Stimulated activated naive CD8-positive, alpha-beta T cell treated with anti-CD3 and anti-CD28 coated beads, Interleukin-15, Interleukin-2, amounts not matched to agents 100 ng/mL and 50 ng/mL, for 24 hours (primary cell): ENCODE data around the gene MNX1.

Source experiments
- H3K27ac Mint-ChIP-seq: one replicate; pipeline ENCODE4 v1.8.0; 2021; ENCODE audit warnings: mild to moderate bottlenecking, mixed read lengths
- H3K27me3 Mint-ChIP-seq: one replicate; pipeline ENCODE4 v1.8.0; 2021; ENCODE audit warnings: mixed read lengths
- H3K36me3 Mint-ChIP-seq: one replicate; pipeline ENCODE4 v1.8.0; 2021; ENCODE audit warnings: low read depth, mixed read lengths
- H3K4me1 Mint-ChIP-seq: one replicate; pipeline ENCODE4 v1.8.0; 2021; ENCODE audit warnings: low read depth, mixed read lengths
- H3K4me3 Mint-ChIP-seq: one replicate; pipeline ENCODE4 v1.8.0; 2021; ENCODE audit warnings: mild to moderate bottlenecking, mixed read lengths
- H3K9me3 Mint-ChIP-seq: one replicate; pipeline ENCODE4 v1.8.0; 2021; ENCODE audit warnings: mixed read lengths

Gene MNX1

GRCh38 chr7:157041004-157041403 is 30.5 kb upstream of the MNX1 start:
- Mint-ChIP-seq H3K4me3 (no peak overlapping the region), H3K27ac (no peak overlapping the region), H3K9me3 (peaks cover 9% of the 10 kb centered on the region), H3K27me3 (peaks cover 16% of the 10 kb centered on the region), H3K36me3 (no peaks in the 10 kb centered on the region), H3K4me1 (no peaks in the 10 kb centered on the region)

DNA sequence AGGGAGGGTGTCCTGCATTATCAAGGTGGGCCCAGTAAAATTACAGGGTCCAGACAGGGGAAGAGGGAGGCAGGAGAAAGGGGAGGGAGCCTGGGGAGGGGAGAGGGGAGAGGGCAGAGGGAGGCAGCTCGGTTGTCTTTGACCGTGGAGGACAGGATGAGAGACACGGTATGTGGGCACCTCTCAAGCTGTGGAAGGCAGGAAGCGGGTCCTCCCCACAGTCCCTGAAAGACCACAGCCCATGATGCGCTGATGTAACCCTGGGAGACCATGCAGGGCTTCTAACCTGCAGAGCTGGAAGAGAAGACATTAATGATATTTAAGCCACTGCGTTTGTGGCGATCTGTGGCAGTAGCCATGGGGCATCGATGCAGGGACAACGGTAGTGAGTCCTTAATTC is 27.2 kb upstream of the MNX1 start:
- no peaks in the 10 kb centered on the region for H3K4me1 Mint-ChIP-seq
- no peak overlapping the region for H3K4me3 Mint-ChIP-seq
- H3K27ac Mint-ChIP-seq, result no peak overlapping the region

GRCh38 chr7:157037028-157037427 is 26.6 kb upstream of the MNX1 start:
- Mint-ChIP-seq H3K27ac (no peak overlapping the region), H3K27me3 (peaks cover 29% of the 10 kb centered on the region)

More for the DNA sequence above, 27.2 kb upstream of the MNX1 start:
- no peaks in the 10 kb centered on the region for H3K36me3 Mint-ChIP-seq
- peaks cover 11% of the 10 kb centered on the region for H3K9me3 Mint-ChIP-seq
- H3K27me3 Mint-ChIP-seq, result peaks cover 29% of the 10 kb centered on the region

DNA sequence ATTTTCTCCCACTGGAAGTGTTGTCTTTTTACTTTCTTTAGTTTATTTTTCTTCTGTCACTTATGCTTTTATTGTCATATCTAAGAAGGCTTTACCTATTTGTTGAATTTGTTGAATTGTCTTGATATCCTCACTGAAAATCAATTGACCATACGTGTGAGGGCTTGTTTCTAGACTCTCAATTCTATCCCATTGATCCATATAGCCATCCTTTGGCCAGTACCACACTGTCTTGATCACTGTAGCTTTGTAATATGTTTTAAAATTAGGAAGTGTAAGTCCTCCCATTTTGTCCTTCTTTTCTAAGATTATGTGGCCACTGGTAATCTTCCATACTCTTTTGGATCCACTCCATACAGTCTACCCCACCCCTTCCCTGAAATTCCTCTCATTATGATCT is 25.5 kb upstream of the MNX1 start:
- H3K27ac Mint-ChIP-seq, result no peak overlapping the region
- peaks cover 36% of the 10 kb centered on the region for H3K27me3 Mint-ChIP-seq
- no peak overlapping the region for H3K4me3 Mint-ChIP-seq
- H3K4me1 Mint-ChIP-seq, result no peaks in the 10 kb centered on the region
- no peaks in the 10 kb centered on the region for H3K36me3 Mint-ChIP-seq
- H3K9me3 Mint-ChIP-seq, result peaks cover 11% of the 10 kb centered on the region

More at GRCh38 chr7:157037028-157037427, 26.6 kb upstream of the MNX1 start:
- Mint-ChIP-seq H3K4me3 (no peak overlapping the region), H3K4me1 (no peaks in the 10 kb centered on the region), H3K9me3 (peaks cover 11% of the 10 kb centered on the region), H3K36me3 (no peaks in the 10 kb centered on the region)

DNA sequence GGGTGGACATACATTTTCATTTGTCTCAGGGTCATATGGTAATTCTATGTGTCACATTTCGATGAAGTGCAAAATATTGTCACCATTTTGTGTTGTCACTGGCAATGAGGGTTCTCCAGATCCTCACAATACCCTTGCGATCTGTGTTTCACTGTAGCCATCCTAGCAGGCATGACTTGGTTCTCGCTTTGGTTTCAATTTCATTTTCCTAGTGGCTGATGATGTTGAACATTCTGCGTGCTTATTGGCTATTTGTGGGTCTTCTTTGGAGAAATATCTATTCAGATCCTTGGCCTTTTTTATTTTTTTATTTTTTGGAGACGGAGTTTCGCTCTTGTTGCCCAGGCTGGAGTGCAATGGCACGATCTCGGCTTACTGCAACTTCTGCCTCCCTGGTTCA is 24.8 kb upstream of the MNX1 start:
- Mint-ChIP-seq H3K36me3 (no peaks in the 10 kb centered on the region), H3K27ac (no peak overlapping the region), H3K9me3 (peaks cover 11% of the 10 kb centered on the region), H3K4me1 (no peaks in the 10 kb centered on the region), H3K4me3 (no peak overlapping the region), H3K27me3 (peaks cover 36% of the 10 kb centered on the region)

GRCh38 chr7:157033483-157034473 is 23.3 kb upstream of the MNX1 start:
- Mint-ChIP-seq H3K4me3 (no peak overlapping the region), H3K4me1 (no peaks in the 10 kb centered on the region), H3K36me3 (no peaks in the 10 kb centered on the region), H3K27ac (no peak overlapping the region), H3K27me3 (peaks cover 46% of the 10 kb centered on the region), H3K9me3 (peaks cover 11% of the 10 kb centered on the region)

- Mint-ChIP-seq H3K4me3 (no peak overlapping the region), H3K9me3 (peaks cover 11% of the 10 kb centered on the region), H3K27ac (no peak overlapping the region), H3K36me3 (no peaks in the 10 kb centered on the region), H3K27me3 (peaks cover 55% of the 10 kb centered on the region), H3K4me1 (no peaks in the 10 kb centered on the region)
Measured at GRCh38 chr7:157032644-157033482, 22.4 kb upstream of the MNX1 start.

DNA sequence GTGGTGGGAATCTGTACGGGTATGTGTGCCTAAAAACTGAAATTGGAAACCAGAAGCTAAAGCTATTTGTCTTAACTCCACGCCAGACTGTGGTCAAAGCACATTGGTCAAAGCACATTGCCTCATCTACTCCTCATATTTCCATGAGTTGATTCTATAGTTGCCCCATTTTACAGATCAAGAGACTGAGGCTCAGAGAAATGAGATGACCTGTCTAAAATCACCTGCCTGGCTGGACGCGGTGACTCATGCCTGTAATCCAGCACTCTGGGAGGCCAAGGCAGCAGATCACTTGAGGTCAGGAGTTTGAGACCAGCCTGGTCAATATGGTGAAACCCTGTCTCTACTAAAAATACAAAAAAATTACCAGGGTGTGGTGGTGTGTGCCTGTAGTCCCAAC is 21.7 kb upstream of the MNX1 start:
- Mint-ChIP-seq H3K27me3 (peaks cover 60% of the 10 kb centered on the region), H3K36me3 (no peaks in the 10 kb centered on the region)

GRCh38 chr7:157028199-157028903 is 17.9 kb upstream of the MNX1 start:
- no peak overlapping the region for H3K4me3 Mint-ChIP-seq
- H3K27ac Mint-ChIP-seq, result no peak overlapping the region
- H3K4me1 Mint-ChIP-seq, result no peaks in the 10 kb centered on the region

More for the DNA sequence above, 21.7 kb upstream of the MNX1 start:
- no peak overlapping the region for H3K27ac Mint-ChIP-seq
- peaks cover 11% of the 10 kb centered on the region for H3K9me3 Mint-ChIP-seq
- H3K4me1 Mint-ChIP-seq, result no peaks in the 10 kb centered on the region
- no peak overlapping the region for H3K4me3 Mint-ChIP-seq

GRCh38 chr7:157027568-157028198 is 17.2 kb upstream of the MNX1 start:
- H3K27me3 Mint-ChIP-seq, result peaks cover 77% of the 10 kb centered on the region
- no peaks in the 10 kb centered on the region for H3K9me3 Mint-ChIP-seq
- H3K4me3 Mint-ChIP-seq, result no peak overlapping the region
- no peaks in the 10 kb centered on the region for H3K4me1 Mint-ChIP-seq
- no peak overlapping the region for H3K27ac Mint-ChIP-seq
- no peaks in the 10 kb centered on the region for H3K36me3 Mint-ChIP-seq

More at GRCh38 chr7:157028199-157028903, 17.9 kb upstream of the MNX1 start:
- Mint-ChIP-seq H3K9me3 (no peaks in the 10 kb centered on the region), H3K36me3 (no peaks in the 10 kb centered on the region), H3K27me3 (peaks cover 71% of the 10 kb centered on the region)

GRCh38 chr7:157024716-157025115 is 14.3 kb upstream of the MNX1 start:
- H3K27me3 Mint-ChIP-seq, result peaks cover 84% of the 10 kb centered on the region
- H3K9me3 Mint-ChIP-seq, result no peaks in the 10 kb centered on the region
- H3K4me3 Mint-ChIP-seq, result no peak overlapping the region
- H3K27ac Mint-ChIP-seq, result no peak overlapping the region
- H3K36me3 Mint-ChIP-seq, result no peaks in the 10 kb centered on the region
- H3K4me1 Mint-ChIP-seq, result peaks cover 6% of the 10 kb centered on the region

GRCh38 chr7:157023589-157023905 is 13.1 kb upstream of the MNX1 start:
- peaks cover 8% of the 10 kb centered on the region for H3K4me1 Mint-ChIP-seq
- no peaks in the 10 kb centered on the region for H3K9me3 Mint-ChIP-seq
- H3K27me3 Mint-ChIP-seq, result peaks cover 83% of the 10 kb centered on the region
- no peak overlapping the region for H3K4me3 Mint-ChIP-seq
- no peak overlapping the region for H3K27ac Mint-ChIP-seq
- no peaks in the 10 kb centered on the region for H3K36me3 Mint-ChIP-seq

DNA sequence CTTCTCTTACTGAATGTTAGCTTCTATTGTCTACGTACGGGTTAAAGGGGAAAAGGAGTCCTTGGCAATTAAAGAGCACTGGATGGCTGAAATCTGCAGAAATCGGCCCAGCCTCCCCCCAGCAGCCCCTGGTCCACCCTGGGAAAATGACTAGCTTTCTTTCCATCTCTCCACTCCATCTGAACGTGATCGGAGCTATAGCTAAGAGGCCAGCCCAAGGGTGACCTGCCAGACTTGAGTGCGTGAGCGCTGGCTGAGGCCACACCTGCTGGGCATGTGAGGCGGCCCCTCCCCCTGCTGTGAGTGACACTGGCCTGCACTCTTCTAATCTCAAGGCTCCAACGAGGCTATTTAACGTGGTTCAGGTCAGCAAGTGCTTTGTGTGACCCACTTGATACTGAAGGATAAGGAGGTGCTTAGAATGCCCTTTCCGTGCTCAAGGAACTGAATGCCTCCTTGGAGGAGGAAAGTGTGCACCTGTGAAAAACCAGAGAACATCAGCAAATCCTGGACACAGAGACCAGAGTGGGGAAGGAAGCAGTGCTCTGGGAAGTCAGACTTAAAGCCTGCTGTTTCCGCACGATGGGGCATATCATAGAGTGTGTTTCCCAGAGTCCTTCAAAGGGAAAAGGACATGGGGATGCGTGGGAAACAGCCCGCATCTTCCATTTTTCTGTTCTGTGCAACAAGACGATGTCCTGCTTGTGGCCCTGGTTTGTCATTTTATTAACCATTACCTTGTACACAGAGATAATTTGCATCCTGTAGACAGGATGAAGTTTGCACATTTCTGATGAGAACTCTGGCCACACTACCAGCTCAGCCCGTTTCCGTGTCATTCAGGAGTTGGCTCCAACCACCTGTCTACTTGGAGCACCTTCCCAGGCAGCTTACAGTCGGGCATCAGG is 12.5 kb upstream of the MNX1 start:
- Mint-ChIP-seq H3K9me3 (no peaks in the 10 kb centered on the region), H3K4me1 (peaks cover 11% of the 10 kb centered on the region), H3K27ac (no peak overlapping the region), H3K36me3 (no peaks in the 10 kb centered on the region), H3K4me3 (no peak overlapping the region), H3K27me3 (peaks cover 80% of the 10 kb centered on the region)
